Endothelial cell of umbilical vein (primary cell): ENCODE results near the gene NAV2. TPM values are rescaled to one million over a fixed set of nuclear protein-coding genes. Genes with fewer than 3 reads are reported as not detected.

ENCODE experiments used
- BruUV-seq: library from RNA; stranded (reverse); fragments of 400-500 nt; replicated peaks from 2 replicates; lab custom pipeline; 2021; lab: Mats Ljungman, UMichigan
- CTCF ChIA-PET: fragments of 300-600, 350-600 bp; sonication (Branson Sonifier 250); formaldehyde crosslinking; loops from one replicate; lab custom pipeline; 2021; ENCODE audit warnings: antibody characterized with exemption, inconsistent platforms; lab: Charles Lee
- POLR2A ChIA-PET: fragments of 300-600, 350-600 bp; sonication (Branson Sonifier 250); formaldehyde crosslinking; loops from one replicate; lab custom pipeline; 2021; ENCODE audit warnings: antibody characterized with exemption, inconsistent platforms; lab: Charles Lee
- DNase-seq: peaks from one replicate; pipeline ENCODE4 v3.0.0-alpha.2; 2011; ENCODE audit warnings: low read depth, low spot score
- FAIRE-seq: peaks from 2 replicates; lab custom pipeline; 2011; peaks lifted over from hg19 to GRCh38; lab: Jason Lieb, UNC
- H2AFZ ChIP-seq: 2 replicates; pipeline ENCODE4 v1.6.0; 2012; ENCODE audit warnings: low read depth, low read length, control low read depth, inconsistent platforms
- H3K27ac ChIP-seq: 2 replicates; pipeline ENCODE4 v1.5.1; 2011; ENCODE audit warnings: low read depth, mild to moderate bottlenecking, control low read depth, low read length, moderate library complexity; ENCODE audit not compliant: insufficient read depth
- H3K27me3 ChIP-seq, 2 experiments: 2 replicates each; pipeline versions ENCODE4 v1.6.0 to v1.6.1; 2011; ENCODE audit warnings: low read length in 2 of 2, mixed read lengths in 1 of 2; ENCODE audit not compliant: control insufficient read depth in 2 of 2, insufficient read depth in 2 of 2
- H3K36me3 ChIP-seq, 2 experiments: 2 replicates in 1 of 2; 3 replicates in 1 of 2; pipeline ENCODE4 v1.5.1; 2011; ENCODE audit warnings: low read length in 2 of 2, mild to moderate bottlenecking in 1 of 2, moderate library complexity in 1 of 2; ENCODE audit not compliant: control insufficient read depth in 2 of 2, insufficient read depth in 2 of 2; ENCODE audit errors: extremely low read depth in 1 of 2
- H3K4me1 ChIP-seq: 3 replicates; pipeline ENCODE4 v1.5.1; 2011; ENCODE audit warnings: mild to moderate bottlenecking, low read length; ENCODE audit not compliant: control insufficient read depth, insufficient read depth; ENCODE audit errors: extremely low read depth
- H3K4me2 ChIP-seq: 2 replicates; pipeline ENCODE4 v1.6.1; 2011; ENCODE audit warnings: low read length, control low read depth, mixed read lengths; ENCODE audit not compliant: insufficient read depth
- H3K4me3 ChIP-seq, 3 experiments: fragments of 200-600 bp in 1 of 3; sonication (generic), shearing (Covaris generic) in 1 of 3; replicated peaks in 1 of 3; 2 replicates each; pipeline ENCODE4 v1.5.1; 2011 to 2016; ENCODE audit warnings: control low read depth in 3 of 3, low read length in 3 of 3, mild to moderate bottlenecking in 2 of 3, inconsistent platforms in 1 of 3, low read depth in 1 of 3, moderate library complexity in 1 of 3; ENCODE audit not compliant: insufficient read depth in 1 of 3
- H3K79me2 ChIP-seq: 2 replicates; pipeline ENCODE4 v1.6.0; 2012; ENCODE audit warnings: low read length, inconsistent platforms; ENCODE audit not compliant: control insufficient read depth, insufficient read depth
- H3K9ac ChIP-seq: replicated peaks from 2 replicates; pipeline ENCODE3; 2011; ENCODE audit warnings: low read length, control low read depth; ENCODE audit not compliant: insufficient read depth; ENCODE audit errors: extremely low read depth
- H3K9me1 ChIP-seq: replicated peaks from 3 replicates; pipeline ENCODE4 v1.6.0; 2011; ENCODE audit warnings: mild to moderate bottlenecking, low read length; ENCODE audit not compliant: control insufficient read depth, insufficient read depth; ENCODE audit errors: extremely low read depth
- H3K9me3 ChIP-seq: replicated peaks from 2 replicates; pipeline ENCODE4 v1.5.1; 2012; ENCODE audit warnings: low read length, inconsistent platforms; ENCODE audit not compliant: control insufficient read depth, insufficient read depth
- H4K20me1 ChIP-seq: replicated peaks from 2 replicates; pipeline ENCODE3; 2011; ENCODE audit warnings: mild to moderate bottlenecking, low read length; ENCODE audit not compliant: control insufficient read depth, insufficient read depth; ENCODE audit errors: extremely low read depth
- EZH2 ChIP-seq: IDR thresholded peaks from 2 replicates; pipeline ENCODE4 v1.6.1; 2012; ENCODE audit warnings: borderline replicate concordance, low read depth, mild to moderate bottlenecking, moderate library complexity, low read length, inconsistent platforms; ENCODE audit not compliant: severe bottlenecking
- FOS ChIP-seq: IDR thresholded peaks from 2 replicates; pipeline ENCODE4 v1.6.1; 2011; ENCODE audit warnings: mild to moderate bottlenecking, low read length, moderate library complexity, borderline replicate concordance; ENCODE audit not compliant: insufficient read depth
- GATA2 ChIP-seq: IDR thresholded peaks from 2 replicates; pipeline ENCODE4 v1.7.0; 2011; ENCODE audit warnings: low read depth, mild to moderate bottlenecking, moderate library complexity, mixed read lengths, low read length; ENCODE audit not compliant: insufficient read length, insufficient read depth
- JUN ChIP-seq: IDR thresholded peaks from 2 replicates; pipeline ENCODE4 v1.6.1; 2011; ENCODE audit warnings: borderline replicate concordance, low read depth; ENCODE audit not compliant: insufficient read length, insufficient read depth
- MYC ChIP-seq: IDR thresholded peaks from one replicate; pipeline ENCODE4 v1.6.1; 2011; ENCODE audit warnings: mild to moderate bottlenecking, low read depth, low read length
- POLR2A ChIP-seq: IDR thresholded peaks from 2 replicates; pipeline ENCODE4 v1.6.1; 2012; ENCODE audit warnings: low read depth, mild to moderate bottlenecking, control low read depth, low read length
- POLR2AphosphoS5 ChIP-seq: IDR thresholded peaks from 2 replicates; pipeline ENCODE4 v1.6.1; 2012; ENCODE audit warnings: low read depth, mild to moderate bottlenecking, control low read depth, low read length, moderate library complexity; ENCODE audit not compliant: insufficient read depth
- dilution Hi-C: fragments of 300-500 bp; cut with MboI; formaldehyde crosslinking; loops from one replicate; pipeline ENCODE4 v1.15.0; 2019; ENCODE audit warnings: low sequenced_read_pairs; ENCODE audit not compliant: extremely low pct_ligation_motif_present
- intact Hi-C: fragments of 100-400 bp; cut with micrococcal nuclease; formaldehyde crosslinking; loops from one replicate; pipeline ENCODE4 v1.10.0; 2022
- polyA plus RNA-seq, 4 experiments: library from polyadenylated mRNA; depleted of rRNA in 3 of 4; stranded (reverse) in 3 of 4; unstranded in 1 of 4; fragments of >200 nt; gene quantifications; 2 replicates each; pipeline versions ENCODE4 v1.2.1 to v1.2.3, GENCODE V29; 2011 to 2012; ENCODE audit warnings: missing spikeins in 1 of 4
- total RNA-seq: library from RNA; stranded (reverse); gene quantifications from 2 replicates; pipeline ENCODE4 v1.2.3, GENCODE V29; 2021
- TF ChIP-seq, protein P1 (sequence below): IDR thresholded peaks from 2 replicates; pipeline ENCODE4 v1.6.1; 2011; ENCODE audit not compliant: insufficient read depth, insufficient read length
- TF ChIP-seq, protein P2 (sequence below), 2 donors: IDR thresholded peaks; 1 replicate in 1 of 2; 2 replicates in 1 of 2; pipeline ENCODE4 v1.5.1; 2011; ENCODE audit warnings: low read length in 2 of 2, mild to moderate bottlenecking in 2 of 2, moderate library complexity in 2 of 2, control low read depth in 1 of 2, inconsistent platforms in 1 of 2, low read depth in 1 of 2; ENCODE audit not compliant: insufficient read depth in 1 of 2; ENCODE audit errors: extremely low read depth in 1 of 2

Gene NAV2
- total and polyA plus RNA-seq, 2 donors (not counting 3 experiments of a cell fraction or from before 2014, with no cell fraction given): 10.9 to 68.0 TPM

DNA sequence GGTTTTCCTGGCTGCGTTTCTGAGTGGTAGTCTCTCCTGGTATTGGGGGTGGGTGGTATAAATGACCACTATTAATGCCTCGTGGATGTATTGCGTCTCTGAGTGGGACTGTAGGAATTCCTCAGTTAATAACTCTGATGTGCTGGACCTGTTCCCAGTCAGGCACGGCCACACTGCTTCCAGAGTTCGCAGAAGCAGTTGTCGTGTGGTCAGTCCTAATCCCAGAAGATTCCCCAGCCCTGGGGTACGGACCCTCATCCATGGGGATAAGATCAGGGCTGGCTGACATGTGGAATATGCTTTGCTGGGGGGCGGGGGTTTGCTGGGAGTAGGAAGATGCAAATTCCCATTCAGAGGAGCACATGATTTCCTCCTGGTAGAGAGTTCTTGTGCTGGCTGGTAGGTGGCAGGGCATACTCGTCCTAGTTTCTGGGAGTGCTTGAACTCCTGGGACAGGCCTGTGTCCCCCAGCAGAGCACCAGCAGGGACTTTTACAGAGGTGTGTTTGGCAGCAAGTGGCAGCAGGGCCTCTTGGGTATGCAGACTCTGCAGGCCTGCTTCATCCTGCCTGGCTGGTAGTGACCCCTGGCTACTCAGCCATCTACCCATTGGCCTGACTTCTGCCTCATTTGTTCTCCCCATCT is 157.4 kb downstream of the NAV2 start:
- H3K27ac ChIP-seq: no peak overlapping the region
- ChIA-PET CTCF (no interaction called here), POLR2A (no interaction called here)
- no peaks in the 10 kb centered on the region for H3K9me3 ChIP-seq
- no TSS peak for BruUV-seq
- intact Hi-C loops: loop anchor here (2.0 kb wide), 1 partner anchor 33 kb away; no protein-coding TSS in a partner anchor
- dilution Hi-C loops: no loop called here
- peaks cover 18% of the 10 kb centered on the region for H3K4me1 ChIP-seq
- TF ChIP-seq MYC (no peak), POLR2A (no peak), GATA2 (no peak)
- H3K4me2 ChIP-seq: no peak overlapping the region
- FAIRE-seq (no peak), DNase-seq (no peak)
- H3K79me2 ChIP-seq: peaks cover 18% of the 10 kb centered on the region
- no peaks in the 10 kb centered on the region for H3K9me1 ChIP-seq
- H3K36me3 ChIP-seq: peaks cover 0 to 3% of the 10 kb centered on the region in 2 experiments
- no peak overlapping the region for H2AFZ ChIP-seq
- H3K9ac ChIP-seq: no peak overlapping the region
- H4K20me1 ChIP-seq: no peaks in the 10 kb centered on the region
- no peaks in the 10 kb centered on the region for H3K27me3 ChIP-seq
- no peak overlapping the region for H3K4me3 ChIP-seq

DNA sequence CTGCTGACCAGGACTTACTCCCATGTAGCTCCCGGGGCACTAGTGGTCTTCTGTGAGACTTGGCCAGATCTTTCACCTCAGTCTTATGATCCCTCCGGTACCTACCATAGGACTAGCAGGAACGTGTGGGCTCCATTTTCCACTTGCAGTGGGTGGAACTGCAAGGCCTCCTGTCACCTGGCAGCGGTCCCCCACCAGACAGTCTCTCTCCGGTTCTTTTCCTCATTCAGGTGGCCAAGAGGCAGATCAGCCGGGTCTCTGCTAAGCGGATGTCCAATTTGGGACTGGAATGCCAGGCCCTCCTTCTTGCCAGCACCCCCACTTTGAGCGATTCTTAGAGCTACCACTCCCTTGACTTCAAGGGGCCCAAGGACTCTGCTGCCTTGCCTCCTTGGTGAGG is 158.9 kb downstream of the NAV2 start:
- FAIRE-seq (no peak), DNase-seq (no peak)
- Histone ChIP-seq H3K9me1 (no peaks in the 10 kb centered on the region), H3K9ac (no peak overlapping the region), H3K4me1 (peaks cover 16% of the 10 kb centered on the region), H2AFZ (no peak overlapping the region), H3K27me3 (no peaks in the 10 kb centered on the region), H3K4me3 (no peak overlapping the region), H3K79me2 (peaks cover 10% of the 10 kb centered on the region), H3K27ac (no peak overlapping the region), H3K4me2 (no peak overlapping the region), H4K20me1 (no peaks in the 10 kb centered on the region), H3K36me3 (peaks cover 0 to 3% of the 10 kb centered on the region in 2 experiments), H3K9me3 (no peaks in the 10 kb centered on the region)
- dilution Hi-C loops: no loop called here
- ChIA-PET CTCF (interaction anchor here (1.1 kb wide), 1 partner anchor 314 kb away, joined by 3 read pairs; no protein-coding TSS in a partner anchor), POLR2A (no interaction called here)
- intact Hi-C loops: no loop called here
- TF ChIP-seq EZH2 (no peak), GATA2 (no peak), POLR2A (no peak), POLR2AphosphoS5 (no peak), FOS (no peak), JUN (no peak), MYC (no peak)
- TF ChIP-seq, protein P1, sequence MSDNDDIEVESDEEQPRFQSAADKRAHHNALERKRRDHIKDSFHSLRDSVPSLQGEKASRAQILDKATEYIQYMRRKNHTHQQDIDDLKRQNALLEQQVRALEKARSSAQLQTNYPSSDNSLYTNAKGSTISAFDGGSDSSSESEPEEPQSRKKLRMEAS: no peak
- TF ChIP-seq, protein P2, sequence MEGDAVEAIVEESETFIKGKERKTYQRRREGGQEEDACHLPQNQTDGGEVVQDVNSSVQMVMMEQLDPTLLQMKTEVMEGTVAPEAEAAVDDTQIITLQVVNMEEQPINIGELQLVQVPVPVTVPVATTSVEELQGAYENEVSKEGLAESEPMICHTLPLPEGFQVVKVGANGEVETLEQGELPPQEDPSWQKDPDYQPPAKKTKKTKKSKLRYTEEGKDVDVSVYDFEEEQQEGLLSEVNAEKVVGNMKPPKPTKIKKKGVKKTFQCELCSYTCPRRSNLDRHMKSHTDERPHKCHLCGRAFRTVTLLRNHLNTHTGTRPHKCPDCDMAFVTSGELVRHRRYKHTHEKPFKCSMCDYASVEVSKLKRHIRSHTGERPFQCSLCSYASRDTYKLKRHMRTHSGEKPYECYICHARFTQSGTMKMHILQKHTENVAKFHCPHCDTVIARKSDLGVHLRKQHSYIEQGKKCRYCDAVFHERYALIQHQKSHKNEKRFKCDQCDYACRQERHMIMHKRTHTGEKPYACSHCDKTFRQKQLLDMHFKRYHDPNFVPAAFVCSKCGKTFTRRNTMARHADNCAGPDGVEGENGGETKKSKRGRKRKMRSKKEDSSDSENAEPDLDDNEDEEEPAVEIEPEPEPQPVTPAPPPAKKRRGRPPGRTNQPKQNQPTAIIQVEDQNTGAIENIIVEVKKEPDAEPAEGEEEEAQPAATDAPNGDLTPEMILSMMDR (IDR thresholded peaks at IDR 0.05; ENCODE audit: extremely low read depth in 1 of 2, insufficient read depth in 1 of 2, low read depth in 1 of 2, low read length in 2 of 2): no peak
- no TSS peak for BruUV-seq
